ENCODE data around the gene UCP3. TPM values are rescaled to one million over a fixed set of nuclear protein-coding genes. Genes with fewer than 3 reads are reported as not detected.

The UCP3 gene
- total RNA-seq, 8 experiments from 2014 or later = 0.51 to 2.6 (median 2.1) TPM

GRCh38 chr11:73974604-73975478 is 34.0 kb downstream of the UCP3 start:
- no peak for ATAC-seq (replicated peaks in 6 of 8)
- no peaks in the 10 kb centered on the region for H3K4me1 ChIP-seq (replicated peaks in 1 of 2)
- WGBS, 10 experiments = 90 to 100% (median 94%) methylated on average over 2 to 12 of the region's 13 CpGs; no CpG with 5 or more reads in 1 of the 10 experiments
- no peak overlapping the region for H3K4me3 ChIP-seq
- in situ Hi-C loops (cut with MboI; ENCODE audit: low pct_unique_long_range_greater_than_20kb in 2 of 9, low sequenced_read_pairs in 9 of 9, unreplicated experiment in 9 of 9) = no loop called here
- H3K27ac ChIP-seq = no peak overlapping the region

DNA sequence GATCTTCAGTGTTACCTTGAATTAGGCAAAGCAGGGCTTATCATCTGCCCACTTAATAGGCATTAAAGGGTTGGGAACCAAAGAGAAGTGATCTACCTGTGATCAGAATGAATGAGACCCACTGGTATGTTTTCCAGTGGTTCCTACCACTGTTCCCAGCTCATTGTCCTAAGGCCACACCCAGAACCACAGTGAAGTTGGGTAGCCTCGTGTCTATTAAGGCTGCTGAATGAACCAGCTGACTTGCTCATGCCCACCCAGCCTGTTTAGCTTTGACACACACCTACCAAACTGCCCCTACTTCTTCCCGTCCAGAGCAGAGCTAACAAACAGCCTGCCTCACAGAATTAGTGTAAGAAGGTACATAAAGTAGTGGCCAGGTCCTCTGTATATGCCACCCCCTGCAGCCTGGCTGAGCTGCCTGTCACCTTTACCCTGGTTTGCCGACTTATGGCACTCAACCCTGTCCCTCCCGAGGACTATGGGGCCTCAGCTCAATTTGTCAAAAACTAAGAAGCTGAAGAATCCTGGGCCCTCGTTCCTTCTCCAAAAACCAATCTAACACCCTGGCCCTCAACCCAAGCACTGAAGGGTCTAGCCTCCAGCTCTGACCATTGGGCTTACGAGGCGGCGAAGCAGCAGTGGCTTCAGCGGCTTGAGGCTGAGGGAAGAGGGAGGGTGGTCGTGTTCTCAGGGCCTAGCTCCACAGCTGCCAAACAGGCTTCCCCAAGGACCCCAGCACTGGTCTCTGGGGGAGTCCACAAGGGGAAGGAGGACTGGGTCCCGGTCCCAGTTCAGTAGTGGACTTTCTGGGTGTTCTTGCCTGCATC is 36.0 kb downstream of the UCP3 start:
- H3K4me3 ChIP-seq = no peak overlapping the region
- H3K27ac ChIP-seq = no peak overlapping the region
- no peak for ATAC-seq (replicated peaks in 6 of 8)
- in situ Hi-C loops (cut with MboI; ENCODE audit: low pct_unique_long_range_greater_than_20kb in 2 of 9, low sequenced_read_pairs in 9 of 9, unreplicated experiment in 9 of 9) = no loop called here
- no peaks in the 10 kb centered on the region for H3K4me1 ChIP-seq (replicated peaks in 1 of 2)
- 42 to 88% (median 77%) methylated on average over 2 to 7 of the region's 11 CpGs; no CpG with 5 or more reads in 2 of the 10 experiments for whole genome bisulfite sequencing, 10 experiments

- 40 to 100% methylated on average over 1 of the region's 1 CpG; no CpG with 5 or more reads in 8 of the 10 experiments for WGBS, 10 experiments
- in situ Hi-C loops (cut with MboI; ENCODE audit: low pct_unique_long_range_greater_than_20kb in 2 of 9, low sequenced_read_pairs in 9 of 9, unreplicated experiment in 9 of 9) = no loop called here
- Histone ChIP-seq H3K4me1 (replicated peaks in 1 of 2) (no peaks in the 10 kb centered on the region), H3K4me3 (no peak overlapping the region), H3K27ac (no peak overlapping the region)
- ATAC-seq (replicated peaks in 6 of 8) = no peak
Observed at GRCh38 chr11:73972187-73972586, 36.7 kb downstream of the UCP3 start.

GRCh38 chr11:73971175-73971719 is 37.6 kb downstream of the UCP3 start:
- H3K4me1 ChIP-seq (replicated peaks in 1 of 2) = no peaks in the 10 kb centered on the region
- ATAC-seq (replicated peaks in 6 of 8) = no peak
- H3K4me3 ChIP-seq = no peak overlapping the region
- H3K27ac ChIP-seq = no peak overlapping the region
- 67 to 100% (median 95%) methylated on average over 1 to 3 of the region's 6 CpGs; no CpG with 5 or more reads in 5 of the 10 experiments for WGBS, 10 experiments
- in situ Hi-C loops (cut with MboI; ENCODE audit: low pct_unique_long_range_greater_than_20kb in 2 of 9, low sequenced_read_pairs in 9 of 9, unreplicated experiment in 9 of 9) = no loop called here

DNA sequence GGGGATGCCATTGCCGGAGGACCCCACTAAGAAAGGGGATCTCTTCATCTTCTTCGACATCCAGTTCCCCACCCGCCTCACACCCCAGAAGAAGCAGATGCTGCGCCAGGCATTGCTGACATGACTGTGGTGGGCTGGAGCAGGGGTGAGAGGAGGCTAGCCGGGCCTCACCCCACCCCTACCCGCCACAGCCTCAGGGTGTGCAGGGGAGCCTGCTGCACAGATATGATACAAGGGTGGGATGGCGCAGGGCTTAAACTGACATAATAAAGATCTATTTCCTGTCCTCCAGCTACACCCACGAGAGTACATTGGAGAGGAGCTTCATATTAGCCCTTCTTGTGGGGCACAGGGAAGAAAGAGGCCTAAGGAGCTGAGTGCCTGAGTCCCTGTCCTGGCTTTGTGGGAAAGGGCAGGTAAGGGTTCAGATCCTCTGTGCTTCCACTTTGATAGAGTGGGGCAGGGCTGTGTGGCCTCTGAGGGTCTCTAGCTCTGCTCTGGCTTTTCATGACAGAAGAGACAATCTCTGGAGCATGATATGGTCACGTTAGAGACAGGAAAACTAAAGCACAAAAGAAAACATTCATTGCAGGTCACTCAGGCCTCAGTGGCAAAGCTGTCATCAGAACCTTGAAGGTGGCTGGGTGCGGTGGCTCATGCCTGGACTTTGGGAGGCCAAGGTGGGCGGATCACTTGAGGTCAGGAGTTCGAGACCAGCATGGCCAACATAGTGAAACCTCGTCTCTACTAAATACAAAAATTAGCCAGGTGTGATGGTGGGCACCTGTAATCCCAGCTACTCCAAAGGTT is 38.7 kb downstream of the UCP3 start:
- H3K27ac ChIP-seq = no peak overlapping the region
- peak in 2 of 8 experiments; percentile 31 to 72 for ATAC-seq (replicated peaks in 6 of 8)
- in situ Hi-C loops (cut with MboI; ENCODE audit: low pct_unique_long_range_greater_than_20kb in 2 of 9, low sequenced_read_pairs in 9 of 9, unreplicated experiment in 9 of 9) = no loop called here
- no peak overlapping the region for H3K4me3 ChIP-seq
- WGBS, 10 experiments = 46 to 100% (median 94%) methylated on average over 1 to 6 of the region's 13 CpGs; no CpG with 5 or more reads in 2 of the 10 experiments
- no peaks in the 10 kb centered on the region for H3K4me1 ChIP-seq (replicated peaks in 1 of 2)

- in situ Hi-C loops (cut with MboI; ENCODE audit: low pct_unique_long_range_greater_than_20kb in 2 of 9, low sequenced_read_pairs in 9 of 9, unreplicated experiment in 9 of 9) = no loop called here
- WGBS, 10 experiments = 41 to 89% (median 80%) methylated on average over 1 to 2 of the region's 2 CpGs; no CpG with 5 or more reads in 7 of the 10 experiments
- peaks cover 0 to 4% of the 10 kb centered on the region in 2 donors for H3K4me1 ChIP-seq (replicated peaks in 1 of 2)
- no peak overlapping the region for H3K27ac ChIP-seq
- no peak overlapping the region for H3K4me3 ChIP-seq
- no peak for ATAC-seq (replicated peaks in 6 of 8)
Observed at GRCh38 chr11:73969091-73969490, 39.8 kb downstream of the UCP3 start.

DNA sequence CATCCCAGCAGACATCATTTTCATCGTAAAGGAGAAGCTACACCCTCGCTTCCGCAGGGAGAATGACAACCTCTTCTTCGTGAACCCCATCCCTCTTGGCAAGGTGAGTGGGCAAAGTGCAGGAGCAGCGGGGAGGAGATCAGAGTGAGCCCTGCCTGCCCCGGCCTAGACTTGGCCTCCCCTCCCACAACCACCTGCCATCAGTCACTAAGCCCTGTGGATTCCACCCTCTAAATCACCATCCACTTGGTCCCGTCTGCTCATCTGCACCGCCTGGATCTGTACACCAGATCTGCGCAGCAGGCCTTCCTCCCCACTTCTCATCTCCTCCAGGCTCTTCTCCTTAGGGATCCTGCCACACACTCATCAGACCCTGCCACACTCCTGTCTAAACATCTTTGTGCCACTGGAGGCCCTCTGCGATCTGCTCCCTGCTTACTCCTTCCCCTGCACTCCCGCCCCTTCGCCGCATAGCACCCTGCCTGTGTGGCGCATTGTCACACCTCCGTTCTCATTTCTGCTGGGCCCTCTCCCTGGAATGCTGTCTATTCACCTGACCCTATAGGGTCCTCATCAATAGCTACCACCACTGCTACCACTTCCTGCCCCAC is 40.4 kb downstream of the UCP3 start:
- peaks cover 0 to 4% of the 10 kb centered on the region in 2 donors for H3K4me1 ChIP-seq (replicated peaks in 1 of 2)
- no peak overlapping the region for H3K4me3 ChIP-seq
- ATAC-seq (replicated peaks in 6 of 8) = no peak
- no peak overlapping the region for H3K27ac ChIP-seq
- in situ Hi-C loops (cut with MboI; ENCODE audit: low pct_unique_long_range_greater_than_20kb in 2 of 9, low sequenced_read_pairs in 9 of 9, unreplicated experiment in 9 of 9) = no loop called here
- WGBS, 10 experiments = 80 to 100% (median 85%) methylated on average over 1 to 13 of the region's 15 CpGs; no CpG with 5 or more reads in 4 of the 10 experiments

DNA sequence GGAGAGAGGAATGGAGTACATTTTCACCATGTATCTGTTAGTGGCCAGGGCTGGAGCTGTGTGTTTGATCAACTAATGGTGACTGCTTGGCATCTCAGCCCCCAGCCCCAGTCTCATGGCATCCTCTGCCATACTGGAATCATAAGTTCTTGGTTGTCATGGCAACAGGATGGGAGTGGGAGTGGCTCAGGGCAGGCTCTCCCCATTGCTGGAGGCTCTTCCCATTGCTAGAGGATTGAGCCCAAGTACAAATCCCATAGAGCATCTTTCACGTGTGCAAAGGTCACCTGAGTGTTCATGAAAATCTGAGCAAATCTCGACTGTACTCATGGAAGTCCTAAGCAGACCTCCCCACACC is 43.1 kb downstream of the UCP3 start:
- no peak overlapping the region for H3K27ac ChIP-seq
- H3K4me1 ChIP-seq (replicated peaks in 1 of 2) = peaks cover 0 to 4% of the 10 kb centered on the region in 2 donors
- in situ Hi-C loops (cut with MboI; ENCODE audit: low pct_unique_long_range_greater_than_20kb in 2 of 9, low sequenced_read_pairs in 9 of 9, unreplicated experiment in 9 of 9) = no loop called here
- H3K4me3 ChIP-seq = no peak overlapping the region
- WGBS, 10 experiments = 20 to 83% (median 45%) methylated on average over 1 to 2 of the region's 2 CpGs; no CpG with 5 or more reads in 5 of the 10 experiments
- no peak for ATAC-seq (replicated peaks in 6 of 8)

- H3K4me3 ChIP-seq = no peak overlapping the region
- no peak overlapping the region for H3K27ac ChIP-seq
- peak in 3 of 8 experiments; percentile 13 to 52 (median 42) for ATAC-seq (replicated peaks in 6 of 8)
- in situ Hi-C loops (cut with MboI; ENCODE audit: low pct_unique_long_range_greater_than_20kb in 2 of 9, low sequenced_read_pairs in 9 of 9, unreplicated experiment in 9 of 9) = no loop called here
- 3 to 100% (median 65%) methylated on average over 1 to 6 of the region's 10 CpGs; no CpG with 5 or more reads in 5 of the 10 experiments for WGBS, 10 experiments
- peaks cover 0 to 4% of the 10 kb centered on the region in 2 donors for H3K4me1 ChIP-seq (replicated peaks in 1 of 2)
Observed at GRCh38 chr11:73965076-73965763, 43.7 kb downstream of the UCP3 start.

GRCh38 chr11:73963861-73964260 is 45.0 kb downstream of the UCP3 start:
- H3K4me3 ChIP-seq = no peak overlapping the region
- 48 to 100% (median 79%) methylated on average over 1 to 8 of the region's 8 CpGs; no CpG with 5 or more reads in 4 of the 10 experiments for WGBS, 10 experiments
- peaks cover 0 to 4% of the 10 kb centered on the region in 2 donors for H3K4me1 ChIP-seq (replicated peaks in 1 of 2)
- peak in 4 of 8 experiments; percentile 2 to 17 (median 6) for ATAC-seq (replicated peaks in 6 of 8)
- in situ Hi-C loops (cut with MboI; ENCODE audit: low pct_unique_long_range_greater_than_20kb in 2 of 9, low sequenced_read_pairs in 9 of 9, unreplicated experiment in 9 of 9) = no loop called here
- no peak overlapping the region for H3K27ac ChIP-seq

GRCh38 chr11:73962101-73962705 is 46.7 kb downstream of the UCP3 start:
- Histone ChIP-seq H3K4me1 (replicated peaks in 1 of 2) (peaks cover 0 to 4% of the 10 kb centered on the region in 2 donors), H3K4me3 (no peak overlapping the region), H3K27ac (no peak overlapping the region)
- in situ Hi-C loops (cut with MboI; ENCODE audit: low pct_unique_long_range_greater_than_20kb in 2 of 9, low sequenced_read_pairs in 9 of 9, unreplicated experiment in 9 of 9) = no loop called here
- WGBS, 10 experiments = 40 to 100% (median 60%) methylated on average over 1 of the region's 7 CpGs; no CpG with 5 or more reads in 7 of the 10 experiments
- ATAC-seq (replicated peaks in 6 of 8) = no peak

All from motor neuron (in vitro differentiated cells).